PC-9 (cell line): ENCODE data around the gene ANKLE2. TPM values are rescaled to one million over a fixed set of nuclear protein-coding genes. Genes with fewer than 3 reads are reported as not detected.

Experiments
- BruUV-seq: library from RNA; stranded (reverse); fragments of 400-500 nt; replicated peaks from 2 replicates; lab custom pipeline; 2021; lab: Mats Ljungman, UMichigan
- CTCF ChIA-PET: fragments of 300-600 bp; sonication (Branson Sonifier 250); formaldehyde crosslinking; loops from one replicate; lab custom pipeline; 2022; ENCODE audit warnings: antibody characterized with exemption; lab: Charles Lee
- POLR2A ChIA-PET: fragments of 300-600 bp; sonication (Branson Sonifier 250); formaldehyde crosslinking; loops from one replicate; lab custom pipeline; 2022; ENCODE audit warnings: antibody characterized with exemption; ENCODE audit not compliant: unreplicated experiment; lab: Charles Lee
- DNase-seq, 2 experiments: peaks; one replicate each; pipeline versions ENCODE4 v3.0.0 to v3.0.0-alpha.2; 2015 to 2022; ENCODE audit warnings: mixed read lengths in 1 of 2
- H2AFZ ChIP-seq: fragments of 200-600 bp; sonication (generic); 2 replicates; pipeline ENCODE4 v1.8.1; 2017; ENCODE audit warnings: antibody characterized with exemption
- H3F3A ChIP-seq: fragments of 200-600 bp; sonication (generic); 2 replicates; pipeline ENCODE4 v1.8.1; 2017; ENCODE audit warnings: antibody characterized with exemption, mild to moderate bottlenecking, low read depth; ENCODE audit not compliant: insufficient read depth
- H3K27ac ChIP-seq: fragments of 200-600 bp; sonication (generic); 2 replicates; pipeline ENCODE4 v1.6.1; 2016; ENCODE audit warnings: mixed run types
- H3K27me3 ChIP-seq: fragments of 200-600 bp; sonication (generic); 2 replicates; pipeline ENCODE4 v1.6.1; 2016; ENCODE audit warnings: low read depth, mixed run types; ENCODE audit not compliant: insufficient read depth
- H3K36me3 ChIP-seq: fragments of 200-600 bp; sonication (generic); 2 replicates; pipeline ENCODE4 v1.6.1; 2016; ENCODE audit warnings: low read depth, mixed run types
- H3K4me1 ChIP-seq: fragments of 200-600 bp; sonication (generic); replicated peaks from 2 replicates; pipeline ENCODE4 v1.6.1; 2016; ENCODE audit warnings: mixed run types; ENCODE audit not compliant: insufficient read depth
- H3K4me2 ChIP-seq: fragments of 200-600 bp; sonication (generic); 2 replicates; pipeline ENCODE4 v1.6.1; 2017; ENCODE audit warnings: mixed run types
- H3K4me3 ChIP-seq: fragments of 200-600 bp; sonication (generic); 2 replicates; pipeline ENCODE4 v1.6.1; 2016; ENCODE audit warnings: mixed run types
- H3K79me2 ChIP-seq: fragments of 200-600 bp; sonication (generic); 2 replicates; pipeline ENCODE4 v1.6.1; 2017; ENCODE audit warnings: low read depth, mixed run types
- H3K9me2 ChIP-seq: fragments of 200-600 bp; sonication (generic); 2 replicates; pipeline ENCODE4 v1.8.1; 2017; ENCODE audit warnings: mild to moderate bottlenecking; ENCODE audit not compliant: insufficient read depth
- H3K9me3 ChIP-seq: fragments of 200-600 bp; sonication (generic); 2 replicates; pipeline ENCODE4 v1.8.1; 2016; ENCODE audit warnings: low read depth; ENCODE audit not compliant: insufficient read depth
- H4K20me1 ChIP-seq: fragments of 200-600 bp; sonication (generic); 2 replicates; pipeline ENCODE4 v1.8.1; 2017; ENCODE audit not compliant: insufficient read depth
- CTCF ChIP-seq: fragments of 200-600 bp; sonication (generic); conservative IDR thresholded peaks from 2 replicates; pipeline ENCODE4 v1.6.1; 2017; ENCODE audit warnings: mixed run types, antibody characterized with exemption, mild to moderate bottlenecking, moderate library complexity
- EZH2 ChIP-seq: fragments of 200-600 bp; sonication (generic); IDR thresholded peaks from 2 replicates; pipeline ENCODE4 v1.8.0; 2017; ENCODE audit warnings: antibody characterized with exemption, low read depth
- intact Hi-C: fragments of 100-400 bp; cut with micrococcal nuclease; formaldehyde crosslinking; loops from one replicate; pipeline ENCODE4 v1.10.0; 2022; ENCODE audit not compliant: unreplicated experiment
- total RNA-seq: library from RNA; stranded (reverse); gene quantifications from 2 replicates; pipeline ENCODE4 v1.2.3, GENCODE V29; 2021

ANKLE2 gene
- total RNA-seq, 1 experiment from 2014 or later = 102 TPM

- POLR2A ChIA-PET = no interaction called here
- no peaks in the 10 kb centered on the region for H3K9me2 ChIP-seq
- H3K27ac ChIP-seq = no peak overlapping the region
- intact Hi-C loops = no loop called here
- peaks cover 34% of the 10 kb centered on the region for H3K79me2 ChIP-seq
- no peak for DNase-seq
- no peaks in the 10 kb centered on the region for H3K9me3 ChIP-seq
- H3F3A ChIP-seq = peaks cover 30% of the 10 kb centered on the region; the same call in 1 of the 2 replicates
- peaks cover 16% of the 10 kb centered on the region for H3K36me3 ChIP-seq
- H3K4me3 ChIP-seq = no peak overlapping the region
- peaks cover 12% of the 10 kb centered on the region for H3K4me1 ChIP-seq
- no TSS peak for BruUV-seq
- H2AFZ ChIP-seq = no peak overlapping the region
- TF ChIP-seq EZH2 = no peak
- TF ChIP-seq CTCF = no peak
- no peak overlapping the region for H3K4me2 ChIP-seq
- no peaks in the 10 kb centered on the region for H3K27me3 ChIP-seq
- CTCF ChIA-PET = no interaction called here
- peaks cover 2% of the 10 kb centered on the region; the same call in 1 of the 2 replicates for H4K20me1 ChIP-seq
Observed at GRCh38 chr12:132707241-132707640, 54.4 kb downstream of the ANKLE2 start.

GRCh38 chr12:132703641-132704040, 58.0 kb downstream of the ANKLE2 start:
- POLR2A ChIA-PET = no interaction called here
- no peak overlapping the region for H2AFZ ChIP-seq
- CTCF ChIA-PET = no interaction called here
- no peaks in the 10 kb centered on the region for H3K9me2 ChIP-seq
- H3K4me2 ChIP-seq = no peak overlapping the region
- BruUV-seq = no TSS peak
- H3K27ac ChIP-seq = no peak overlapping the region
- intact Hi-C loops = no loop called here
- no peak for TF ChIP-seq CTCF
- no peaks in the 10 kb centered on the region for H3K27me3 ChIP-seq
- no peaks in the 10 kb centered on the region for H3K9me3 ChIP-seq
- H3F3A ChIP-seq = peaks cover 31% of the 10 kb centered on the region; the same call in 1 of the 2 replicates
- peaks cover 14% of the 10 kb centered on the region for H3K36me3 ChIP-seq
- H3K4me3 ChIP-seq = no peak overlapping the region
- no peaks in the 10 kb centered on the region for H4K20me1 ChIP-seq
- no peak for DNase-seq
- no peaks in the 10 kb centered on the region for H3K4me1 ChIP-seq
- H3K79me2 ChIP-seq = peaks cover 4% of the 10 kb centered on the region; the same call in 1 of the 2 replicates

- peaks cover 13% of the 10 kb centered on the region for H3K36me3 ChIP-seq
Observed at GRCh38 chr12:132702640-132703039, 59.0 kb downstream of the ANKLE2 start.

More at GRCh38 chr12:132702640-132703039, 59.0 kb downstream of the ANKLE2 start:
- intact Hi-C loops = no loop called here
- CTCF ChIA-PET = no interaction called here
- H2AFZ ChIP-seq = no peak overlapping the region
- TF ChIP-seq EZH2 = no peak
- no peaks in the 10 kb centered on the region for H4K20me1 ChIP-seq
- H3K9me2 ChIP-seq = no peaks in the 10 kb centered on the region
- H3K4me2 ChIP-seq = no peak overlapping the region
- BruUV-seq = no TSS peak
- no peak overlapping the region for H3K4me3 ChIP-seq
- no peaks in the 10 kb centered on the region for H3K4me1 ChIP-seq
- no peaks in the 10 kb centered on the region for H3K79me2 ChIP-seq
- POLR2A ChIA-PET = no interaction called here
- H3K27me3 ChIP-seq = no peaks in the 10 kb centered on the region
- peaks cover 30% of the 10 kb centered on the region for H3F3A ChIP-seq
- DNase-seq = no peak
- no peak overlapping the region for H3K27ac ChIP-seq
- H3K9me3 ChIP-seq = no peaks in the 10 kb centered on the region
